Body of pancreas (tissue), 4 donors: ENCODE measurements around the gene FREM1. TPM values are rescaled to one million over a fixed set of nuclear protein-coding genes. Genes with fewer than 3 reads are reported as not detected.

Experiments
- ATAC-seq: fragments of 150-250 bp; one replicate; pipeline ENCODE4 v1.9.1; 2016
- DNase-seq, 4 donors: peaks; one replicate each; pipeline ENCODE4 v3.0.0-alpha.2; 2019
- H3K27ac ChIP-seq, 4 donors: fragments of 200-600 bp; sonication (generic); 1 replicate in 3 of 4; 2 replicates in 1 of 4; pipeline versions ENCODE4 v1.5.1 to v1.6.1; 2016 to 2019; ENCODE audit warnings: mild to moderate bottlenecking in 1 of 4, mixed read lengths in 1 of 4, moderate library complexity in 1 of 4
- H3K27me3 ChIP-seq, 2 donors: fragments of 200-600 bp; sonication (generic); one replicate each; pipeline ENCODE4 v1.6.0; 2016; ENCODE audit warnings: mild to moderate bottlenecking in 1 of 2
- H3K36me3 ChIP-seq, 2 donors: fragments of 200-600 bp; sonication (generic); replicated peaks in 1 of 2; 2 replicates each; pipeline ENCODE4 v1.5.1; 2016; ENCODE audit warnings: low read depth in 2 of 2; ENCODE audit not compliant: insufficient read depth in 1 of 2
- H3K4me1 ChIP-seq: fragments of 200-600 bp; sonication (generic); one replicate; pipeline ENCODE4 v1.6.0; 2016
- H3K4me3 ChIP-seq, 2 donors: fragments of 200-600 bp; sonication (generic); 1 replicate in 1 of 2; 2 replicates in 1 of 2; pipeline ENCODE4 v1.5.1; 2016 to 2019
- H3K9me3 ChIP-seq, 3 donors: fragments of 200-600 bp; sonication (generic); 1 replicate in 2 of 3; 2 replicates in 1 of 3; pipeline ENCODE4 v1.5.1; 2016
- POLR2A ChIP-seq, 3 donors: fragments of 450-650 bp; IDR thresholded peaks; one replicate each; pipeline ENCODE4 v1.6.1; 2016; ENCODE audit warnings: antibody characterized with exemption in 3 of 3, mild to moderate bottlenecking in 2 of 3
- WGBS, 2 donors: methylation state at CpG; one replicate each; pipeline ENCODE4 v1.1.5; 2017; 5-methylcytosine and 5-hydroxymethylcytosine counted together
- intact Hi-C: fragments of 100-400 bp; cut with DNase I; formaldehyde crosslinking; loops from one replicate; pipeline ENCODE4 v1.15.1; 2023
- total RNA-seq, 2 donors: library from RNA; depleted of rRNA; stranded (reverse); fragments of >200 nt; gene quantifications; one replicate each; pipeline ENCODE4 v1.1.0, GENCODE V29; 2016
- TF ChIP-seq, protein P1 (sequence below), 7 experiments: fragments of 450-650 bp in 4 of 7; fragments of 200-600 bp in 3 of 7; sonication (generic) in 3 of 7; IDR thresholded peaks; one replicate each; pipeline ENCODE4 v1.5.1; 2016 to 2019; ENCODE audit warnings: antibody characterized with exemption in 7 of 7

FREM1 gene
- total RNA-seq, 2 donors from 2014 or later: 9.1 to 19.1 TPM

DNA sequence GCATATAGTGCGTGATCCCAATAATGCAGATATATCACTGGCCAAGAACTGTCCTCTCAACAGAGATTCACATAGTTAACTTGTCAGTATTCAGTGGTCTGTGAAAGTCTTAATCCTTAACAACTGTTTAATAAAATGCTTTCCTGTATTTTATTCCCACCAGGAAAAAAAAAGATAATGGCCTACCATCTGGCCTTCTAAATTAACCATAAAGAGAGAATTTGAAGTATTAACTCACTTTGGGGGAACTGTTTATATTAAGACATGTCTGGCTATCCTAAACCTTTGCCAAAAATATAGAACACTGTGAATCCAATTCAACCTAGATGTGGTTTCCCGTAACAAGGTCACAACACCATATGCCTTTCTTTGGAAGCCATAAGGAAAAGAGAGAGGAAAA is 818 bp upstream of the FREM1 start:
- TF ChIP-seq, protein P1, sequence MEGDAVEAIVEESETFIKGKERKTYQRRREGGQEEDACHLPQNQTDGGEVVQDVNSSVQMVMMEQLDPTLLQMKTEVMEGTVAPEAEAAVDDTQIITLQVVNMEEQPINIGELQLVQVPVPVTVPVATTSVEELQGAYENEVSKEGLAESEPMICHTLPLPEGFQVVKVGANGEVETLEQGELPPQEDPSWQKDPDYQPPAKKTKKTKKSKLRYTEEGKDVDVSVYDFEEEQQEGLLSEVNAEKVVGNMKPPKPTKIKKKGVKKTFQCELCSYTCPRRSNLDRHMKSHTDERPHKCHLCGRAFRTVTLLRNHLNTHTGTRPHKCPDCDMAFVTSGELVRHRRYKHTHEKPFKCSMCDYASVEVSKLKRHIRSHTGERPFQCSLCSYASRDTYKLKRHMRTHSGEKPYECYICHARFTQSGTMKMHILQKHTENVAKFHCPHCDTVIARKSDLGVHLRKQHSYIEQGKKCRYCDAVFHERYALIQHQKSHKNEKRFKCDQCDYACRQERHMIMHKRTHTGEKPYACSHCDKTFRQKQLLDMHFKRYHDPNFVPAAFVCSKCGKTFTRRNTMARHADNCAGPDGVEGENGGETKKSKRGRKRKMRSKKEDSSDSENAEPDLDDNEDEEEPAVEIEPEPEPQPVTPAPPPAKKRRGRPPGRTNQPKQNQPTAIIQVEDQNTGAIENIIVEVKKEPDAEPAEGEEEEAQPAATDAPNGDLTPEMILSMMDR (IDR thresholded peaks at IDR 0.05): no peak
- TF ChIP-seq POLR2A (IDR thresholded peaks at IDR 0.05): no peak
- Histone ChIP-seq H3K27me3 (no peaks in the 10 kb centered on the region), H3K36me3 (no peaks in the 10 kb centered on the region), H3K9me3 (no peaks in the 10 kb centered on the region), H3K4me3 (no peak overlapping the region), H3K27ac (peak overlapping the region in 2 of 4 donors; percentile 70 to 74), H3K4me1 (peaks cover 67% of the 10 kb centered on the region)
- DNase-seq (no peak), ATAC-seq (no peak)
- 93 to 96% methylated on average over 2 of the region's 2 CpGs for WGBS, 2 donors
- intact Hi-C loops: no loop called here

DNA sequence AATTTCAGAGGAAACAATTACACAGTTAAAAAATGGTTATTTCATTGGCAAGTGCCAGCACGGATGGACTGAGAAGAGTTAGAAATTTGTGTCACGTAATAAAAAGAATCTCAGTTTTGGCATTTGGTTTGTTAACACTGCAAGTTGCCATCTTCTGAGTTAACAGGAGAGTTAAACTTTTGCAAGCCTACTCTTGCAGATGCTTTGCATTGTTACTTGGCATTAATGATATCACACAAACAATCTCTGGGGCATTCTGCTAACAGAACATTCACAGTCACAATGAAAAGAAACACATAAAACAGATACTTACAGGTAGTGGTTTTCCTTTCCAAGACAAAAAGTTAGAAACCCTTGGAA is 647 bp downstream of the FREM1 start:
- H3K9me3 ChIP-seq: no peaks in the 10 kb centered on the region
- no peaks in the 10 kb centered on the region for H3K27me3 ChIP-seq
- no peak for TF ChIP-seq POLR2A (IDR thresholded peaks at IDR 0.05)
- TF ChIP-seq, protein P1 (IDR thresholded peaks at IDR 0.05): no peak
- no peak for DNase-seq
- intact Hi-C loops: no loop called here
- WGBS, 2 donors: 8 to 11% methylated on average over 2 of the region's 2 CpGs
- H3K36me3 ChIP-seq: no peaks in the 10 kb centered on the region
- peak overlapping the region; percentile 58 to 74 (median 72) for H3K27ac ChIP-seq
- peaks cover 81% of the 10 kb centered on the region for H3K4me1 ChIP-seq
- no peak overlapping the region for H3K4me3 ChIP-seq
- no peak for ATAC-seq

DNA sequence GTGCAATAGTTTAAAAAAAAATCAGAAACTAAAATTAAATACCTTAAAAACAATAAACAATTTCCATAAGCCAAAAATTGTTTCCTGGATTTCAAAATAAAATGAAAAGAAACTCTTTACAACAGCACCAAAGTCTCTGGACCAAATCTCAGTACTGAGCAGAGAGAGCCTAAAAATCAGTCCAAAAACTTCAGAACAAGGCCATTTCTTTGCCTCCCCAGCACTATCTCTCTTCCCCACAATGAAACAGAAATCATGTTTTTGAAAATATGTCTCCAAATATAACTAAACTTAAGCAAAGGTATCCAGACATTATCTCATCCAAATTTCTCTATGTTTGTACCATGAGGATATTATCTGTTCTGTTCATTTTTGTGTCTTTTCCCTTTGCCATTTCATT is 1.0 kb downstream of the FREM1 start:
- DNase-seq: no peak
- TF ChIP-seq, protein P1 (IDR thresholded peaks at IDR 0.05): no peak
- no peak for TF ChIP-seq POLR2A (IDR thresholded peaks at IDR 0.05)
- H3K27me3 ChIP-seq: no peaks in the 10 kb centered on the region
- H3K4me1 ChIP-seq: peaks cover 84% of the 10 kb centered on the region
- intact Hi-C loops: no loop called here
- no peak overlapping the region for H3K4me3 ChIP-seq
- H3K27ac ChIP-seq: peak overlapping the region; percentile 58 to 74 (median 72)
- H3K36me3 ChIP-seq: no peaks in the 10 kb centered on the region
- H3K9me3 ChIP-seq: no peaks in the 10 kb centered on the region
- no peak for ATAC-seq

DNA sequence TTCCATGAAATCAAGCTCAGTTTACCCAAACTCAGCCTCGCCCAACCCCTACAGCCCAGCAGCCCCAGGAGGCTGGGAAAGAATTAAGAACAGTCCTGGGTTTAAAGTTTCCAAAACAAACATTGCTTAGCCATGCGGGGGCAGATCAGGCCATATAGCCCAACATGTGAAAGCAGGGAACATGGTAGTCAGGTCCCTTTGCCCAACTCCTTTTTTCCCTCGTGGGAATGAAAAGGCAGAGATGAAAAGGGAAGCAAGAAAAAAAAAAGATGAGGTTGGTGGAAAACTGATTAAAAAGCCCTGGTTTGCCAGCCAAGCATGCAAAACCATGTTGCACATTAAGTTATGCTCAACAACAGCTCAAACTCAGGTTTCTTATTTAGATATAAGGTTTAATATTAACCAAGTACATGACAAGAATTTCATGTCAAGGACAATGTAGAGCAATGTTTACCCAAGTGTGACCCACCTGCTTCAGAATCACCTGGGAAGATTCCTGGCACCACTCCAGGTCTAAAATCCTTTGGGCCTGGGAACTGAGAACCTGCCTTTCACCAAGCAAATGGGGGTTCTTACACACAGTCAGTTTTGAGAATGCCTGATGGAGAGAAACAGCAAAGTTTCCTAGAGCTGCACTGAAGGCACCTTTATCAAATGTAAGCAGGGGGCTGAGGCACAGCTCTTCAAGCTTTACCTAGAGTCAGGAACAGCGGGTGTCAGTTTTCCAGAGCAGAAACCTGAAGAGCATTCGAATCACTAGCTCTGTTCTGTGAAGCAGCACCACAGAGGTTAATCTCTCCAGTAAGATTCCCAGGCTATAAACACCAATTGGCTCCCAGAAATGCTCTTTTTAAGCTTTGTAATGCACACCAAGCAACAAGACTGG is 1.7 kb downstream of the FREM1 start:
- intact Hi-C loops: no loop called here
- DNase-seq: peak; percentile 60 to 72 (median 65)
- peak; percentile 58 for ATAC-seq
- H3K27me3 ChIP-seq: no peaks in the 10 kb centered on the region
- no peaks in the 10 kb centered on the region for H3K9me3 ChIP-seq
- 7 to 18% methylated on average over 5 of the region's 5 CpGs for WGBS, 2 donors
- peak overlapping the region; percentile 30 to 74 (median 72) for H3K27ac ChIP-seq
- no peak overlapping the region for H3K4me3 ChIP-seq
- H3K36me3 ChIP-seq: no peaks in the 10 kb centered on the region
- H3K4me1 ChIP-seq: peaks cover 84% of the 10 kb centered on the region
- TF ChIP-seq POLR2A (IDR thresholded peaks at IDR 0.05): no peak
- TF ChIP-seq, protein P1 (IDR thresholded peaks at IDR 0.05): no peak

DNA sequence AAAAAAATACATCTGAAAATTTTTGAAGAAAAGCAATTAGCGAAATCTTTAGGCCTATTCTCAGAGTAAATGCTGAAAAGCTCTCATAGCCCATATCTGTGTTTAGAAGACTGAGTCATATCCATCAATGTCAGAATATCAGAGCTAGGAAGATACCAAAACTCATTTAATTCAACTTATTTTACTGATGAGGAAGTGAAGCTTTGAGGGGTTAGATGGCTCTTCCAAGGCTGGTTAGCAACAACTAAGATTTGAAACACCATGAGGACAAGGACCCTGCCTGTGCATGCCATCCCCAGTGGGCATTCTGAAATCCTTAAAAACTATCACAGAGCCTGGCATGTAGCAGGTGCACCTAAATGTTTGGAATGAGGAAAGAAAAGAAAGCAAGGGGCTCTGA is 2.5 kb downstream of the FREM1 start:
- ATAC-seq: no peak
- Histone ChIP-seq H3K4me3 (no peak overlapping the region), H3K27me3 (no peaks in the 10 kb centered on the region), H3K36me3 (no peaks in the 10 kb centered on the region), H3K4me1 (peaks cover 79% of the 10 kb centered on the region), H3K27ac (peak overlapping the region; percentile 32 to 74 (median 72)), H3K9me3 (no peaks in the 10 kb centered on the region)
- WGBS, 2 donors: 46 to 57% methylated on average over 1 of the region's 1 CpG
- no peak for DNase-seq
- intact Hi-C loops: no loop called here
- no peak for TF ChIP-seq POLR2A (IDR thresholded peaks at IDR 0.05)
- TF ChIP-seq, protein P1 (IDR thresholded peaks at IDR 0.05): no peak
